Fibroblast of lung (primary cell): ENCODE data around the gene WDR83.

Experiments
- EZH2 ChIP-seq: IDR thresholded peaks from 2 replicates; pipeline ENCODE4 v1.5.1; 2012; ENCODE audit warnings: low read length, control low read depth, mild to moderate bottlenecking; ENCODE audit errors: missing control alignments
- TF ChIP-seq, protein P1 (sequence below), 2 donors: IDR thresholded peaks in 1 of 2; conservative IDR thresholded peaks in 1 of 2; 1 replicate in 1 of 2; 2 replicates in 1 of 2; pipeline ENCODE4 v1.5.1; 2011 to 2012; ENCODE audit warnings: low read length in 2 of 2, control low read depth in 1 of 2, inconsistent platforms in 1 of 2, low read depth in 1 of 2, mild to moderate bottlenecking in 1 of 2

GRCh38 chr19:12705169-12705568, 38.6 kb downstream of the WDR83 start:
- TF ChIP-seq, protein P1, sequence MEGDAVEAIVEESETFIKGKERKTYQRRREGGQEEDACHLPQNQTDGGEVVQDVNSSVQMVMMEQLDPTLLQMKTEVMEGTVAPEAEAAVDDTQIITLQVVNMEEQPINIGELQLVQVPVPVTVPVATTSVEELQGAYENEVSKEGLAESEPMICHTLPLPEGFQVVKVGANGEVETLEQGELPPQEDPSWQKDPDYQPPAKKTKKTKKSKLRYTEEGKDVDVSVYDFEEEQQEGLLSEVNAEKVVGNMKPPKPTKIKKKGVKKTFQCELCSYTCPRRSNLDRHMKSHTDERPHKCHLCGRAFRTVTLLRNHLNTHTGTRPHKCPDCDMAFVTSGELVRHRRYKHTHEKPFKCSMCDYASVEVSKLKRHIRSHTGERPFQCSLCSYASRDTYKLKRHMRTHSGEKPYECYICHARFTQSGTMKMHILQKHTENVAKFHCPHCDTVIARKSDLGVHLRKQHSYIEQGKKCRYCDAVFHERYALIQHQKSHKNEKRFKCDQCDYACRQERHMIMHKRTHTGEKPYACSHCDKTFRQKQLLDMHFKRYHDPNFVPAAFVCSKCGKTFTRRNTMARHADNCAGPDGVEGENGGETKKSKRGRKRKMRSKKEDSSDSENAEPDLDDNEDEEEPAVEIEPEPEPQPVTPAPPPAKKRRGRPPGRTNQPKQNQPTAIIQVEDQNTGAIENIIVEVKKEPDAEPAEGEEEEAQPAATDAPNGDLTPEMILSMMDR (conservative IDR thresholded peaks at IDR 0.05 in 1 of 2, IDR thresholded peaks at IDR 0.05 in 1 of 2; ENCODE audit: low read depth in 1 of 2, low read length in 2 of 2), result no peak
- no peak for TF ChIP-seq EZH2
